NCI-H1694 treated with DMSO at 0.1 percent for 48 hours (cell line): ENCODE data around the gene SLC5A2.
"Not testable (repeated sequence)": the region's sequence is repeated elsewhere in the genome, so short reads cannot be mapped to it uniquely, and the experiment has no call there.

Source experiments
- DNase-seq: peaks from one replicate; lab custom pipeline; 2025; lab: John Stamatoyannopoulos, UW

The SLC5A2 gene

GRCh38 chr16:31498493-31498892 is 15.6 kb downstream of the SLC5A2 start:
- no peak for DNase-seq

GRCh38 chr16:31499928-31500327 is 17.0 kb downstream of the SLC5A2 start:
- no peak for DNase-seq

GRCh38 chr16:31501226-31501965 is 18.5 kb downstream of the SLC5A2 start:
- DNase-seq: no peak

- no peak for DNase-seq
These were observed 19.0 kb downstream of the SLC5A2 start for GRCh38 chr16:31501966-31502348.

GRCh38 chr16:31502981-31503380 is 20.1 kb downstream of the SLC5A2 start:
- DNase-seq: no peak

- not testable (repeated sequence) for DNase-seq
These were observed 20.6 kb downstream of the SLC5A2 start for GRCh38 chr16:31503555-31503954.

- no peak for DNase-seq
These were observed 21.2 kb downstream of the SLC5A2 start for GRCh38 chr16:31504159-31504558.

- no peak for DNase-seq
These were observed 22.6 kb downstream of the SLC5A2 start for GRCh38 chr16:31505483-31505882.

- DNase-seq: no peak
These were observed 24.6 kb downstream of the SLC5A2 start for GRCh38 chr16:31507617-31507928.

GRCh38 chr16:31507929-31508705 is 25.2 kb downstream of the SLC5A2 start, which contains the start of gene RUSF1:
RUSF1 (minus strand) TSS chr16:31508391; CDS start chr16:31508373, 18 bp downstream.
- peak; percentile 46 for DNase-seq

GRCh38 chr16:31508706-31509195 is 25.8 kb downstream of the SLC5A2 start:
- DNase-seq: no peak

- no peak for DNase-seq
These were observed 30.2 kb downstream of the SLC5A2 start for GRCh38 chr16:31513126-31513525.

GRCh38 chr16:31513884-31514283 is 31.0 kb downstream of the SLC5A2 start:
- DNase-seq: no peak

- no peak for DNase-seq
These were observed 35.0 kb downstream of the SLC5A2 start for GRCh38 chr16:31517800-31518402.

GRCh38 chr16:31519759-31520431 is 37.0 kb downstream of the SLC5A2 start:
- no peak for DNase-seq

- DNase-seq: no peak
These were observed 38.4 kb downstream of the SLC5A2 start for GRCh38 chr16:31521368-31521767.

- DNase-seq: no peak
These were observed 39.1 kb downstream of the SLC5A2 start for GRCh38 chr16:31522071-31522470.

- not testable (repeated sequence) for DNase-seq
These were observed 40.8 kb downstream of the SLC5A2 start for GRCh38 chr16:31523768-31524167.

- no peak for DNase-seq
These were observed 42.2 kb downstream of the SLC5A2 start for GRCh38 chr16:31525113-31525512.

GRCh38 chr16:31527734-31528274 is 44.9 kb downstream of the SLC5A2 start, which contains the start of gene AHSP:
AHSP (plus strand) TSS chr16:31527900; CDS start chr16:31528140, 240 bp downstream.
- DNase-seq: no peak

GRCh38 chr16:31528523-31529107 is 45.7 kb downstream of the SLC5A2 start:
- no peak for DNase-seq
